Urinary bladder (tissue), 4 donors: ENCODE measurements around the gene NFIC. TPM values are rescaled to one million over a fixed set of nuclear protein-coding genes. Genes with fewer than 3 reads are reported as not detected.

Experiments
- DNase-seq: peaks from one replicate; pipeline ENCODE4 v3.0.0-alpha.2; 2015; ENCODE audit errors: extremely low spot score
- H3K27ac ChIP-seq: one replicate; pipeline ENCODE4 v1.5.1; 2013; ENCODE audit warnings: low read depth, mild to moderate bottlenecking, moderate library complexity
- H3K36me3 ChIP-seq: one replicate; pipeline ENCODE4 v1.6.1; 2013; ENCODE audit warnings: mild to moderate bottlenecking, moderate library complexity; ENCODE audit not compliant: insufficient read depth
- H3K4me1 ChIP-seq: one replicate; pipeline ENCODE4 v1.6.1; 2013; ENCODE audit warnings: mild to moderate bottlenecking, moderate library complexity; ENCODE audit not compliant: insufficient read depth
- H3K4me3 ChIP-seq: one replicate; pipeline ENCODE4 v1.5.1; 2013; ENCODE audit warnings: low read depth, low read length
- WGBS: extraction: QIAGEN DNeasy Blood & Tissue Kit; methylation state at CpG from one replicate; pipeline ENCODE4 v1.1.7; 2013; 5-methylcytosine and 5-hydroxymethylcytosine counted together
- polyA plus RNA-seq: library from polyadenylated mRNA; stranded (reverse); fragments of 200-250 nt; gene quantifications from one replicate; pipeline ENCODE4 v1.2.3, GENCODE V29; 2013
- total RNA-seq: library from RNA; depleted of rRNA; stranded (reverse); fragments of >200 nt; gene quantifications from one replicate; pipeline ENCODE4 v1.2.3, GENCODE V29; 2014
- donor health status: healthy with polysubstance abuse.
- donor health status: healthy.

Gene NFIC
- total and polyA plus RNA-seq, 2 donors: 26.4 to 112 TPM

GRCh38 chr19:3459965-3460582 lies 93.7 kb downstream of the NFIC start:
- no peak overlapping the region for H3K4me3 ChIP-seq
- no peak for DNase-seq
- H3K4me1 ChIP-seq: no peaks in the 10 kb centered on the region
- H3K27ac ChIP-seq: no peak overlapping the region
- 64% methylated on average over 15 of the region's 15 CpGs for WGBS
- no peaks in the 10 kb centered on the region for H3K36me3 ChIP-seq

- Histone ChIP-seq H3K4me3 (no peak overlapping the region), H3K4me1 (no peaks in the 10 kb centered on the region), H3K27ac (no peak overlapping the region), H3K36me3 (no peaks in the 10 kb centered on the region)
- no peak for DNase-seq
- WGBS: 69% methylated on average over 58 of the region's 58 CpGs
Observed at GRCh38 chr19:3462991-3463713, 96.8 kb downstream of the NFIC start.

GRCh38 chr19:3463714-3464586 lies 97.6 kb downstream of the NFIC start:
- WGBS: 64% methylated on average over 57 of the region's 57 CpGs
- no peaks in the 10 kb centered on the region for H3K4me1 ChIP-seq
- no peak for DNase-seq
- no peaks in the 10 kb centered on the region for H3K36me3 ChIP-seq
- no peak overlapping the region for H3K27ac ChIP-seq
- no peak overlapping the region for H3K4me3 ChIP-seq

GRCh38 chr19:3464587-3465235 lies 98.3 kb downstream of the NFIC start:
- no peak for DNase-seq
- H3K4me1 ChIP-seq: no peaks in the 10 kb centered on the region
- WGBS: 76% methylated on average over 31 of the region's 31 CpGs

GRCh38 chr19:3465552-3465951 lies 99.2 kb downstream of the NFIC start:
- no peak for DNase-seq
- 69% methylated on average over 7 of the region's 7 CpGs for WGBS
- Histone ChIP-seq H3K4me3 (no peak overlapping the region), H3K36me3 (no peaks in the 10 kb centered on the region), H3K4me1 (no peaks in the 10 kb centered on the region), H3K27ac (no peak overlapping the region)

More at GRCh38 chr19:3464587-3465235, 98.3 kb downstream of the NFIC start:
- H3K36me3 ChIP-seq: no peaks in the 10 kb centered on the region
- no peak overlapping the region for H3K4me3 ChIP-seq
- H3K27ac ChIP-seq: no peak overlapping the region

GRCh38 chr19:3466635-3467034 lies 100.3 kb downstream of the NFIC start:
- no peak overlapping the region for H3K27ac ChIP-seq
- H3K4me1 ChIP-seq: no peaks in the 10 kb centered on the region
- H3K4me3 ChIP-seq: no peak overlapping the region
- H3K36me3 ChIP-seq: no peaks in the 10 kb centered on the region
- 50% methylated on average over 9 of the region's 9 CpGs for WGBS
- DNase-seq: no peak

- Histone ChIP-seq H3K4me1 (no peaks in the 10 kb centered on the region), H3K27ac (no peak overlapping the region), H3K36me3 (no peaks in the 10 kb centered on the region), H3K4me3 (no peak overlapping the region)
- no peak for DNase-seq
- 89% methylated on average over 10 of the region's 10 CpGs for WGBS
Observed at GRCh38 chr19:3467437-3468198, 101.2 kb downstream of the NFIC start.

- no peak overlapping the region for H3K27ac ChIP-seq
- H3K4me3 ChIP-seq: no peak overlapping the region
- H3K4me1 ChIP-seq: no peaks in the 10 kb centered on the region
- no peaks in the 10 kb centered on the region for H3K36me3 ChIP-seq
- DNase-seq: no peak
- 90% methylated on average over 3 of the region's 3 CpGs for WGBS
Observed at GRCh38 chr19:3468211-3468610, 101.8 kb downstream of the NFIC start.

GRCh38 chr19:3469638-3470499 lies 103.5 kb downstream of the NFIC start:
- H3K27ac ChIP-seq: no peak overlapping the region
- no peak overlapping the region for H3K4me3 ChIP-seq
- no peaks in the 10 kb centered on the region for H3K4me1 ChIP-seq
- WGBS: 45% methylated on average over 14 of the region's 14 CpGs
- no peak for DNase-seq
- no peaks in the 10 kb centered on the region for H3K36me3 ChIP-seq

GRCh38 chr19:3470500-3471128 lies 104.2 kb downstream of the NFIC start:
- Histone ChIP-seq H3K27ac (no peak overlapping the region), H3K4me1 (no peaks in the 10 kb centered on the region), H3K4me3 (no peak overlapping the region), H3K36me3 (no peaks in the 10 kb centered on the region)
- no peak for DNase-seq
- 57% methylated on average over 11 of the region's 11 CpGs for WGBS

GRCh38 chr19:3471954-3472655 lies 105.7 kb downstream of the NFIC start:
- no peak for DNase-seq
- Histone ChIP-seq H3K4me1 (no peaks in the 10 kb centered on the region), H3K27ac (no peak overlapping the region), H3K4me3 (no peak overlapping the region), H3K36me3 (no peaks in the 10 kb centered on the region)
- WGBS: 22% methylated on average over 24 of the region's 24 CpGs
